Measurements from ENCODE around the gene NSMCE4A. TPM values are rescaled to one million over a fixed set of nuclear protein-coding genes. Genes with fewer than 3 reads are reported as not detected.

NSMCE4A gene
- polyA plus RNA-seq, 3 donors = 68.1 to 83.5 (median 79.0) TPM

Other genes starting within 250 kb of the NSMCE4A start
- gene ATE1, start 47.2 kb downstream of the NSMCE4A start, polyA plus RNA-seq (ENCODE audit: insufficient read length in 3 of 3) = 10 to 100 TPM; 35.6 to 41.6 (median 36.7) TPM
- gene TACC2, start 13.9 kb upstream of the NSMCE4A start, polyA plus RNA-seq (ENCODE audit: insufficient read length in 3 of 3) = 10 to 100 TPM; 45.2 to 55.7 (median 51.4) TPM